Peyer's patch (tissue), 4 donors: ENCODE data around the gene TDRD6.

ENCODE experiments used
- POLR2A ChIP-seq, 2 donors: fragments of 450-650 bp; IDR thresholded peaks; one replicate each; pipeline ENCODE4 v1.5.1; 2017; ENCODE audit warnings: antibody characterized with exemption in 2 of 2, mild to moderate bottlenecking in 2 of 2, moderate library complexity in 2 of 2
- TF ChIP-seq, protein P1 (sequence below), 6 experiments: fragments of 450-650 bp in 4 of 6; fragments of 200-600 bp in 2 of 6; sonication (generic) in 1 of 6; IDR thresholded peaks; one replicate each; pipeline ENCODE4 v1.5.1; 2017 to 2019; ENCODE audit warnings: antibody characterized with exemption in 6 of 6, mild to moderate bottlenecking in 3 of 6, moderate library complexity in 1 of 6

DNA sequence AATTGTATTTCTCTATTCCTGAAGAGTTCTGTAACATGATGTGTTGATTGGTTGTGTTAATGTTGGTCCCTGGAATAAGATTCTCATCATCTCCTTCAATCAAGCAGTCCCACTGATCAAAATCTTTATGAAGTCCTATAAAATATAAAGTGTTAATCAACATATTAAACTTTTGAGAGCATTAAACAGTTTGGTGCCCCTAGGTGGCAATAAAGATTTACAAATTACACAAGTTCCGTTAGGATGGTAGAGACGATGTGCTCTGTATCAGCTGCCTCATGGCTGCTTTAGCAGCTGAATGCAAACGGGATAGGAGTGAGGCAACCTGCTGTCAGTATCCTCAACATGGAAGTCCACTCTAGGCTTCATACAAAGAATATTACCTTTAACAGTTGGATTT is 16.9 kb downstream of the TDRD6 start:
- TF ChIP-seq, protein P1, sequence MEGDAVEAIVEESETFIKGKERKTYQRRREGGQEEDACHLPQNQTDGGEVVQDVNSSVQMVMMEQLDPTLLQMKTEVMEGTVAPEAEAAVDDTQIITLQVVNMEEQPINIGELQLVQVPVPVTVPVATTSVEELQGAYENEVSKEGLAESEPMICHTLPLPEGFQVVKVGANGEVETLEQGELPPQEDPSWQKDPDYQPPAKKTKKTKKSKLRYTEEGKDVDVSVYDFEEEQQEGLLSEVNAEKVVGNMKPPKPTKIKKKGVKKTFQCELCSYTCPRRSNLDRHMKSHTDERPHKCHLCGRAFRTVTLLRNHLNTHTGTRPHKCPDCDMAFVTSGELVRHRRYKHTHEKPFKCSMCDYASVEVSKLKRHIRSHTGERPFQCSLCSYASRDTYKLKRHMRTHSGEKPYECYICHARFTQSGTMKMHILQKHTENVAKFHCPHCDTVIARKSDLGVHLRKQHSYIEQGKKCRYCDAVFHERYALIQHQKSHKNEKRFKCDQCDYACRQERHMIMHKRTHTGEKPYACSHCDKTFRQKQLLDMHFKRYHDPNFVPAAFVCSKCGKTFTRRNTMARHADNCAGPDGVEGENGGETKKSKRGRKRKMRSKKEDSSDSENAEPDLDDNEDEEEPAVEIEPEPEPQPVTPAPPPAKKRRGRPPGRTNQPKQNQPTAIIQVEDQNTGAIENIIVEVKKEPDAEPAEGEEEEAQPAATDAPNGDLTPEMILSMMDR (IDR thresholded peaks at IDR 0.05): peak in 3 of 6 experiments; percentile 20 to 28 (median 27)
- TF ChIP-seq POLR2A (IDR thresholded peaks at IDR 0.05): no peak
